H1 (cell line): ENCODE results near the gene DKK2. TPM values are rescaled to one million over a fixed set of nuclear protein-coding genes. Genes with fewer than 3 reads are reported as not detected.

ENCODE experiments used
- CTCF ChIA-PET: fragments of 300-600 bp; sonication (Branson Sonifier 250); formaldehyde crosslinking; loops from one replicate; lab custom pipeline; 2021; ENCODE audit not compliant: partially characterized antibody; lab: Charles Lee
- POLR2A ChIA-PET: fragments of 300-600 bp; sonication (Branson Sonifier 250); formaldehyde crosslinking; loops from one replicate; lab custom pipeline; 2021; ENCODE audit warnings: inconsistent platforms; ENCODE audit not compliant: partially characterized antibody; lab: Charles Lee
- DNase-seq, 2 experiments: peaks; one replicate each; pipeline versions ENCODE4 v3.0.0 to v3.0.0-alpha.2; 2010 to 2022; ENCODE audit warnings: low spot score in 2 of 2, low read depth in 1 of 2, mixed read lengths in 1 of 2
- FAIRE-seq: peaks from 2 replicates; lab custom pipeline; 2011; peaks lifted over from hg19 to GRCh38; lab: Jason Lieb, UNC
- H2AFZ ChIP-seq: 2 replicates; pipeline ENCODE4 v1.8.1; 2012; ENCODE audit warnings: low read length, inconsistent platforms
- H2AK5ac ChIP-seq: 2 replicates; pipeline ENCODE4 v1.6.1; 2013; ENCODE audit warnings: low read depth, low read length
- H2BK120ac ChIP-seq: replicated peaks from 2 replicates; pipeline ENCODE3; 2013; ENCODE audit warnings: low read depth, low read length, inconsistent platforms
- H2BK12ac ChIP-seq: 2 replicates; pipeline ENCODE4 v1.6.1; 2013; ENCODE audit warnings: low read depth, low read length
- H2BK15ac ChIP-seq: 2 replicates; pipeline ENCODE4 v1.6.1; 2013; ENCODE audit warnings: low read length
- H2BK20ac ChIP-seq: 2 replicates; pipeline ENCODE4 v1.6.1; 2013; ENCODE audit warnings: low read length
- H2BK5ac ChIP-seq: 2 replicates; pipeline ENCODE4 v1.6.1; 2013; ENCODE audit warnings: low read depth, low read length
- H3K14ac ChIP-seq: 2 replicates; pipeline ENCODE4 v1.6.1; 2013; ENCODE audit warnings: inconsistent platforms; ENCODE audit not compliant: insufficient read length
- H3K18ac ChIP-seq: 2 replicates; pipeline ENCODE4 v1.6.1; 2013; ENCODE audit warnings: low read length; ENCODE audit errors: extremely low read depth
- H3K23ac ChIP-seq: 2 replicates; pipeline ENCODE4 v1.6.1; 2013; ENCODE audit warnings: inconsistent platforms; ENCODE audit not compliant: insufficient read length
- H3K23me2 ChIP-seq: 2 replicates; pipeline ENCODE4 v1.6.1; 2013; ENCODE audit warnings: low read depth, low read length
- H3K27ac ChIP-seq: 2 replicates; pipeline ENCODE4 v1.6.1; 2011; ENCODE audit warnings: low read depth, low read length, inconsistent platforms
- H3K27me3 ChIP-seq, 4 experiments: replicated peaks in 1 of 4; 1 replicate in 1 of 4; 2 replicates in 3 of 4; pipeline versions ENCODE4 v1.6.1 to v1.8.1; 2011 to 2013; ENCODE audit warnings: low read length in 3 of 4, mild to moderate bottlenecking in 3 of 4, inconsistent platforms in 2 of 4, mixed read lengths in 2 of 4, moderate library complexity in 1 of 4; ENCODE audit not compliant: control insufficient read depth in 3 of 4, insufficient read depth in 3 of 4; ENCODE audit errors: extremely low read depth in 1 of 4
- H3K36me3 ChIP-seq, 4 experiments: 2 replicates each; pipeline versions ENCODE4 v1.6.1 to v1.8.1; 2011 to 2013; ENCODE audit warnings: mild to moderate bottlenecking in 4 of 4, low read length in 3 of 4, moderate library complexity in 2 of 4, control low read depth in 1 of 4, inconsistent platforms in 1 of 4; ENCODE audit not compliant: insufficient read depth in 4 of 4, control insufficient read depth in 2 of 4
- H3K4ac ChIP-seq: replicated peaks from 2 replicates; pipeline ENCODE3; 2013; ENCODE audit warnings: low read length, low read depth, mixed read lengths, inconsistent platforms; ENCODE audit not compliant: insufficient read length
- H3K4me1 ChIP-seq, 4 experiments: replicated peaks in 1 of 4; 1 replicate in 1 of 4; 2 replicates in 3 of 4; pipeline versions ENCODE4 v1.6.1 to v1.8.1; 2011 to 2013; ENCODE audit warnings: low read length in 3 of 4, inconsistent platforms in 2 of 4, mixed read lengths in 1 of 4; ENCODE audit not compliant: insufficient read depth in 4 of 4, control insufficient read depth in 3 of 4
- H3K4me2 ChIP-seq, 2 experiments: 2 replicates each; pipeline versions ENCODE4 v1.6.1 to v1.8.1; 2011 to 2013; ENCODE audit warnings: low read depth in 2 of 2, low read length in 2 of 2, control low read depth in 1 of 2, inconsistent platforms in 1 of 2, mild to moderate bottlenecking in 1 of 2; ENCODE audit not compliant: insufficient read depth in 1 of 2
- H3K4me3 ChIP-seq, 4 experiments: fragments of 200-600, 300-600 bp in 1 of 4; sonication (generic), shearing (Covaris generic), sonication (Bioruptor Twin) in 1 of 4; 2 replicates each; pipeline versions ENCODE4 v1.5.1 to v1.8.1; 2011 to 2016; ENCODE audit warnings: low read length in 4 of 4, low read depth in 3 of 4, control low read depth in 2 of 4, inconsistent platforms in 2 of 4, mild to moderate bottlenecking in 2 of 4, mixed read lengths in 1 of 4, moderate library complexity in 1 of 4; ENCODE audit not compliant: insufficient read depth in 2 of 4; ENCODE audit errors: extremely low read depth in 1 of 4
- H3K56ac ChIP-seq: replicated peaks from 2 replicates; pipeline ENCODE3; 2013; ENCODE audit warnings: low read depth, mild to moderate bottlenecking, mixed read lengths, low read length, inconsistent platforms; ENCODE audit not compliant: insufficient read length
- H3K79me1 ChIP-seq: 2 replicates; pipeline ENCODE4 v1.6.1; 2013; ENCODE audit warnings: low read depth, low read length, control low read depth
- H3K79me2 ChIP-seq, 2 experiments: 2 replicates each; pipeline versions ENCODE4 v1.6.1 to v1.8.1; 2012 to 2013; ENCODE audit warnings: low read length in 2 of 2, mild to moderate bottlenecking in 2 of 2, inconsistent platforms in 1 of 2; ENCODE audit not compliant: insufficient read depth in 2 of 2, control insufficient read depth in 1 of 2
- H3K9ac ChIP-seq, 4 experiments: replicated peaks in 1 of 4; 1 replicate in 1 of 4; 2 replicates in 3 of 4; pipeline versions ENCODE4 v1.6.1 to v1.8.1; 2011 to 2013; ENCODE audit warnings: low read depth in 3 of 4, low read length in 3 of 4, control low read depth in 2 of 4, mild to moderate bottlenecking in 2 of 4, moderate library complexity in 2 of 4, inconsistent platforms in 1 of 4; ENCODE audit errors: extremely low read depth in 1 of 4
- H3K9me3 ChIP-seq, 2 experiments: 2 replicates each; pipeline versions ENCODE4 v1.6.1 to v1.8.1; 2012 to 2013; ENCODE audit warnings: mild to moderate bottlenecking in 2 of 2, moderate library complexity in 2 of 2, control low read depth in 1 of 2, inconsistent platforms in 1 of 2, low read depth in 1 of 2, low read length in 1 of 2, mixed read lengths in 1 of 2; ENCODE audit not compliant: insufficient read depth in 2 of 2
- H4K20me1 ChIP-seq, 2 experiments: replicated peaks in 1 of 2; 2 replicates each; pipeline versions ENCODE3 to v1.8.1; 2011 to 2013; ENCODE audit warnings: inconsistent platforms in 2 of 2, low read length in 2 of 2, mild to moderate bottlenecking in 1 of 2; ENCODE audit not compliant: insufficient read depth in 2 of 2, control insufficient read depth in 1 of 2
- H4K5ac ChIP-seq: 2 replicates; pipeline ENCODE4 v1.6.1; 2013; ENCODE audit warnings: low read length, low read depth, mixed read lengths, inconsistent platforms; ENCODE audit not compliant: insufficient read length
- H4K8ac ChIP-seq: 2 replicates; pipeline ENCODE4 v1.8.0; 2013; ENCODE audit warnings: mild to moderate bottlenecking, moderate library complexity, low read length, inconsistent platforms; ENCODE audit not compliant: insufficient read depth; ENCODE audit errors: extremely low read depth
- H4K91ac ChIP-seq: replicated peaks from 2 replicates; pipeline ENCODE3; 2013; ENCODE audit warnings: low read length, mixed read lengths, inconsistent platforms; ENCODE audit not compliant: insufficient read length
- ASH2L ChIP-seq: fragments of 200-600, 300-600 bp; sonication (generic); IDR thresholded peaks from one replicate; pipeline ENCODE4 v1.7.1; 2017; ENCODE audit warnings: low read length
- BCL11A ChIP-seq, 2 experiments: IDR thresholded peaks; one replicate each; pipeline ENCODE4 v1.6.1; 2011; ENCODE audit warnings: low read depth in 2 of 2, low read length in 2 of 2, mild to moderate bottlenecking in 2 of 2
- CHD1 ChIP-seq: IDR thresholded peaks from 2 replicates; pipeline ENCODE4 v1.6.1; 2012; ENCODE audit warnings: low read depth, low read length, improper control_type of control experiment
- HDAC6 ChIP-seq: IDR thresholded peaks from one replicate; pipeline ENCODE4 v1.7.1; 2012; ENCODE audit warnings: low read depth, mild to moderate bottlenecking, inconsistent platforms, low read length, moderate library complexity
- JUN ChIP-seq: IDR thresholded peaks from 2 replicates; pipeline ENCODE4 v1.6.1; 2011; ENCODE audit warnings: low read depth, mild to moderate bottlenecking, improper control_type of control experiment, low read length
- MAFK ChIP-seq: IDR thresholded peaks from 2 replicates; pipeline ENCODE4 v1.6.1; 2012; ENCODE audit warnings: low read depth, mild to moderate bottlenecking, improper control_type of control experiment, low read length
- RBBP5 ChIP-seq: IDR thresholded peaks from 2 replicates; pipeline ENCODE4 v1.7.1; 2012; ENCODE audit warnings: low read depth, mild to moderate bottlenecking, inconsistent platforms, low read length, moderate library complexity, borderline replicate concordance
- RFX5 ChIP-seq: IDR thresholded peaks from 2 replicates; pipeline ENCODE4 v1.6.1; 2011; ENCODE audit warnings: low read depth, low read length, improper control_type of control experiment, borderline replicate concordance
- RXRA ChIP-seq: IDR thresholded peaks from 2 replicates; pipeline ENCODE4 v1.6.1; 2011; ENCODE audit warnings: low read depth, mild to moderate bottlenecking, low read length, moderate library complexity; ENCODE audit not compliant: insufficient read depth
- SAP30 ChIP-seq: fragments of 300-600 bp; sonication (generic); IDR thresholded peaks from 2 replicates; pipeline ENCODE4 v1.7.1; 2012; ENCODE audit warnings: low read length, moderate library complexity, mild to moderate bottlenecking, inconsistent platforms; ENCODE audit not compliant: insufficient read depth, insufficient replicate concordance
- SP1 ChIP-seq: IDR thresholded peaks from 2 replicates; pipeline ENCODE4 v1.6.1; 2011; ENCODE audit warnings: low read depth, low read length
- SP2 ChIP-seq: IDR thresholded peaks from 2 replicates; pipeline ENCODE4 v1.6.1; 2012; ENCODE audit warnings: mild to moderate bottlenecking, low read length, inconsistent platforms
- TAF7 ChIP-seq: optimal IDR thresholded peaks from 2 replicates; pipeline ENCODE3; 2011; ENCODE audit warnings: low read depth, mild to moderate bottlenecking, inconsistent platforms, low read length, moderate library complexity, borderline replicate concordance
- TBP ChIP-seq: IDR thresholded peaks from 2 replicates; pipeline ENCODE4 v1.6.1; 2011; ENCODE audit warnings: low read depth, low read length, improper control_type of control experiment
- ZNF274 ChIP-seq: IDR thresholded peaks from 2 replicates; pipeline ENCODE4 v1.7.0; 2012; ENCODE audit warnings: low read length, borderline replicate concordance; ENCODE audit errors: extremely low read depth
- WGBS, 2 experiments: shearing (Covaris generic) in 1 of 2; methylation state at CpG; one replicate each; pipeline versions ENCODE4 v1.1.6 to v1.1.7; 2013 to 2015; ENCODE audit warnings: low lambda C conversion rate in 2 of 2, mixed read lengths in 2 of 2, inconsistent platforms in 1 of 2, low coverage in 1 of 2, missing lambda C conversion rate in 1 of 2; ENCODE audit not compliant: insufficient replicate concordance in 2 of 2, insufficient coverage in 1 of 2, insufficient read length in 1 of 2; ENCODE audit errors: extremely low coverage in 1 of 2, missing lambda C conversion rate in 1 of 2; 5-methylcytosine and 5-hydroxymethylcytosine counted together
- polyA plus RNA-seq, 7 experiments: library from polyadenylated mRNA; depleted of rRNA in 3 of 7; stranded (reverse) in 5 of 7; unstranded in 2 of 7; fragments of >200 nt in 5 of 7; fragments of 200-250 nt in 2 of 7; gene quantifications; 1 replicate in 5 of 7; 2 replicates in 1 of 7; 4 replicates in 1 of 7; pipeline versions ENCODE4 v1.2.1 to v1.2.3, GENCODE V29; 2011 to 2013; ENCODE audit warnings: missing spikeins in 2 of 7, mixed read lengths in 2 of 7
- total RNA-seq: library from RNA; stranded (reverse); fragmentation: NEBNext Ultra II Directional; extraction: Animal tissue kit (Norgen Biotek cat#: 25700); gene quantifications from 2 replicates; pipeline ENCODE4 v1.2.1, GENCODE V29; 2021

DKK2 gene
- total and polyA plus RNA-seq, 2 of the 8 experiments (the other 6 are each of a cell fraction or from before 2014, with no cell fraction given): 0.09 to 0.13 TPM

DNA sequence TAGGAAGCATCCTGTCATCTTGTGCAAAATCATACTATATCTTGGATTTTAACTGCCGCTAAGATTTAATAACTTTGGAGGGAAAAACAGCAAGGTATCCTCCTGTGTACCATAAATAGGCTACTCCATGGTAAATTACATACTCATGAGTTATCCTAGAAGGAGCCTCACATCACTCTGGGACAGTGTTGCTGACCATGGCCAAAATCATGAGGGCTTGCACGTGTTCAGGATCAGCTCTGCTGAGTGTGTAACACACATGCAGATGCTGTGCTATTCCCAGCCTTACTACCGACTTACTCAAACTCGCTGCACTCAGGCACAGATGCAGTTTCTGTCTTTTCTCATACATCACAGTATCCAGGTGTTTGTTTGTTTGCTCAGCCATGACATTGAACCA, 56.6 kb downstream of the DKK2 start:
- POLR2A ChIA-PET: no interaction called here
- H3K4me2 ChIP-seq: no peak overlapping the region
- DNase-seq (no peak), FAIRE-seq (no peak)
- H3K18ac ChIP-seq: no peak overlapping the region; the same call in 1 of the 2 replicates
- peak overlapping the region; percentile 83; the same call in 1 of the 2 replicates for H2AK5ac ChIP-seq
- peak overlapping the region; percentile 100 for H2BK20ac ChIP-seq
- H3K4ac ChIP-seq: peak overlapping the region; percentile 87
- H3K27me3 ChIP-seq: no peaks in the 10 kb centered on the region
- peak overlapping the region; percentile 99 for H2BK120ac ChIP-seq
- no peaks in the 10 kb centered on the region for H3K79me2 ChIP-seq
- H3K4me3 ChIP-seq: no peak overlapping the region
- peak overlapping the region; percentile 99 for H4K91ac ChIP-seq
- H4K8ac ChIP-seq: no peak overlapping the region
- H3K4me1 ChIP-seq: peaks cover 0 to 15% (median 7%) of the 10 kb centered on the region in 4 experiments; a peak in 4 of 7 replicates
- H3K36me3 ChIP-seq: no peaks in the 10 kb centered on the region
- H3K23me2 ChIP-seq: no peaks in the 10 kb centered on the region; the same call in 1 of the 2 replicates
- no peak overlapping the region for H2BK15ac ChIP-seq
- WGBS, 2 experiments: 97% methylated on average over 4 of the region's 4 CpGs; no CpG with 5 or more reads in 1 of the 2 experiments
- no peak overlapping the region for H3K14ac ChIP-seq
- no peaks in the 10 kb centered on the region for H4K20me1 ChIP-seq
- H2BK5ac ChIP-seq: peak overlapping the region; percentile 76; the same call in 1 of the 2 replicates
- H3K56ac ChIP-seq: no peak overlapping the region
- no peak overlapping the region for H3K23ac ChIP-seq
- no peaks in the 10 kb centered on the region for H3K9me3 ChIP-seq
- no peak overlapping the region for H4K5ac ChIP-seq
- CTCF ChIA-PET: interaction anchor here (0.9 to 1.4 kb wide), 2 partner anchors 55 to 80 kb away, joined by 4 read pairs; no protein-coding TSS in a partner anchor
- H3K79me1 ChIP-seq: no peaks in the 10 kb centered on the region
- H3K27ac ChIP-seq: peak overlapping the region; percentile 45; the same call in 1 of the 2 replicates
- no peak overlapping the region for H3K9ac ChIP-seq
- peak overlapping the region; percentile 99 for H2BK12ac ChIP-seq
- H2AFZ ChIP-seq: no peak overlapping the region
- TF ChIP-seq TBP: no peak
- TF ChIP-seq TAF7: no peak
- no peak for TF ChIP-seq JUN
- no peak for TF ChIP-seq RFX5
- no peak for TF ChIP-seq SP2
- TF ChIP-seq HDAC6: no peak
- no peak for TF ChIP-seq SAP30
- no peak for TF ChIP-seq CHD1
- no peak for TF ChIP-seq RBBP5
- no peak for TF ChIP-seq ASH2L
- no peak for TF ChIP-seq MAFK
- TF ChIP-seq RXRA: no peak
- TF ChIP-seq SP1: no peak
- TF ChIP-seq BCL11A (IDR thresholded peaks at IDR 0.05; ENCODE audit: low read depth in 2 of 2, low read length in 2 of 2): no peak
- no peak for TF ChIP-seq ZNF274
